Tibial nerve (tissue), 4 donors: ENCODE measurements around the gene RSRC1. TPM values are rescaled to one million over a fixed set of nuclear protein-coding genes. Genes with fewer than 3 reads are reported as not detected.

ENCODE experiments used
- DNase-seq, 2 donors: peaks; one replicate each; pipeline ENCODE4 v3.0.0-alpha.2; 2019; ENCODE audit warnings: low spot score in 2 of 2
- H3K27ac ChIP-seq, 4 donors: fragments of 200-600 bp; sonication (generic) in 3 of 4; one replicate each; pipeline ENCODE4 v1.5.1; 2017 to 2019; ENCODE audit warnings: mild to moderate bottlenecking in 1 of 4
- H3K27me3 ChIP-seq, 2 donors: fragments of 200-600 bp; sonication (generic) in 1 of 2; one replicate each; pipeline versions ENCODE4 v1.5.1 to v1.6.0; 2017 to 2019
- H3K36me3 ChIP-seq, 3 donors: fragments of 200-600 bp; sonication (generic); one replicate each; pipeline ENCODE4 v1.5.1; 2018 to 2019
- H3K4me1 ChIP-seq, 4 donors: fragments of 200-600 bp; sonication (generic) in 3 of 4; one replicate each; pipeline ENCODE4 v1.5.1; 2017 to 2019
- H3K4me3 ChIP-seq, 4 donors: fragments of 200-600 bp; sonication (generic) in 3 of 4; one replicate each; pipeline ENCODE4 v1.5.1; 2017 to 2019; ENCODE audit warnings: mild to moderate bottlenecking in 1 of 4, moderate library complexity in 1 of 4
- H3K9me3 ChIP-seq, 4 donors: fragments of 200-600 bp; sonication (generic) in 3 of 4; one replicate each; pipeline ENCODE4 v1.5.1; 2017 to 2019
- EP300 ChIP-seq, 2 donors: sonication (generic); formaldehyde crosslinking; IDR thresholded peaks; one replicate each; pipeline ENCODE4 v1.6.1; 2017; ENCODE audit warnings: antibody characterized with exemption in 2 of 2, mild to moderate bottlenecking in 1 of 2
- POLR2A ChIP-seq, 2 donors: fragments of 450-650 bp; IDR thresholded peaks; one replicate each; pipeline ENCODE4 v1.6.1; 2017; ENCODE audit warnings: antibody characterized with exemption in 2 of 2, mild to moderate bottlenecking in 2 of 2, moderate library complexity in 2 of 2
- WGBS, 2 donors: methylation state at CpG; one replicate each; pipeline ENCODE4 v1.1.5; 2018; 5-methylcytosine and 5-hydroxymethylcytosine counted together
- total RNA-seq, 4 donors: library from RNA; depleted of rRNA; stranded (reverse); fragments of >200 nt; gene quantifications; one replicate each; pipeline ENCODE4 v1.1.0, GENCODE V29; 2016
- TF ChIP-seq, protein P1 (sequence below), 5 experiments: fragments of 200-600 bp in 3 of 5; fragments of 450-650 bp in 2 of 5; sonication (generic) in 3 of 5; IDR thresholded peaks; one replicate each; pipeline ENCODE4 v1.5.1; 2016 to 2019; ENCODE audit warnings: antibody characterized with exemption in 5 of 5, mild to moderate bottlenecking in 3 of 5, moderate library complexity in 2 of 5

Gene RSRC1
- total RNA-seq, 4 donors from 2014 or later = 58.2 to 70.5 (median 68.6) TPM

DNA sequence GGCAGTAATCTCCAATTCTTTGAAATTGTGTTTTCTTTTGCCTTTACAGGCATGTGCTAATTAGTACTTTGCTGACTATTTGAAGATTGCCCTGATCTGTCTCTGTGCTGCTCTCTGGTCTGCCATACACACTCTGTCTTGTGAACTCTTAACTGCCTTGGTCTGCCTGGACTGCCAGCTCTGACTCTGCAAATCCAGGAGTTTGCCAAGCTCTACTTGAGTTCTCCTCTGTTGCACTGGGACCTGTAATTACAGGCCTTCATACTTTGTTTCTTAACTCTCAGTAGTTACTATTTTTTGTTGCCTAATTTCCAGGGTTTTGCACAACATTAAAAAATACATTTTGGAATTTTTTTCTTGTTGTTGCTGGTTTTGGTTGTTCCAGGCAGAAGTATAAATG lies 155.0 kb downstream of the RSRC1 start:
- Histone ChIP-seq H3K27ac (no peak overlapping the region), H3K27me3 (no peaks in the 10 kb centered on the region), H3K4me3 (no peak overlapping the region), H3K9me3 (peaks cover 0 to 46% (median 19%) of the 10 kb centered on the region in 4 donors), H3K4me1 (no peaks in the 10 kb centered on the region), H3K36me3 (peaks cover 0 to 23% (median 0%) of the 10 kb centered on the region in 3 donors)
- TF ChIP-seq POLR2A (IDR thresholded peaks at IDR 0.05) = no peak
- TF ChIP-seq, protein P1, sequence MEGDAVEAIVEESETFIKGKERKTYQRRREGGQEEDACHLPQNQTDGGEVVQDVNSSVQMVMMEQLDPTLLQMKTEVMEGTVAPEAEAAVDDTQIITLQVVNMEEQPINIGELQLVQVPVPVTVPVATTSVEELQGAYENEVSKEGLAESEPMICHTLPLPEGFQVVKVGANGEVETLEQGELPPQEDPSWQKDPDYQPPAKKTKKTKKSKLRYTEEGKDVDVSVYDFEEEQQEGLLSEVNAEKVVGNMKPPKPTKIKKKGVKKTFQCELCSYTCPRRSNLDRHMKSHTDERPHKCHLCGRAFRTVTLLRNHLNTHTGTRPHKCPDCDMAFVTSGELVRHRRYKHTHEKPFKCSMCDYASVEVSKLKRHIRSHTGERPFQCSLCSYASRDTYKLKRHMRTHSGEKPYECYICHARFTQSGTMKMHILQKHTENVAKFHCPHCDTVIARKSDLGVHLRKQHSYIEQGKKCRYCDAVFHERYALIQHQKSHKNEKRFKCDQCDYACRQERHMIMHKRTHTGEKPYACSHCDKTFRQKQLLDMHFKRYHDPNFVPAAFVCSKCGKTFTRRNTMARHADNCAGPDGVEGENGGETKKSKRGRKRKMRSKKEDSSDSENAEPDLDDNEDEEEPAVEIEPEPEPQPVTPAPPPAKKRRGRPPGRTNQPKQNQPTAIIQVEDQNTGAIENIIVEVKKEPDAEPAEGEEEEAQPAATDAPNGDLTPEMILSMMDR (IDR thresholded peaks at IDR 0.05) = no peak
- no peak for TF ChIP-seq EP300 (IDR thresholded peaks at IDR 0.05)
- DNase-seq = no peak

DNA sequence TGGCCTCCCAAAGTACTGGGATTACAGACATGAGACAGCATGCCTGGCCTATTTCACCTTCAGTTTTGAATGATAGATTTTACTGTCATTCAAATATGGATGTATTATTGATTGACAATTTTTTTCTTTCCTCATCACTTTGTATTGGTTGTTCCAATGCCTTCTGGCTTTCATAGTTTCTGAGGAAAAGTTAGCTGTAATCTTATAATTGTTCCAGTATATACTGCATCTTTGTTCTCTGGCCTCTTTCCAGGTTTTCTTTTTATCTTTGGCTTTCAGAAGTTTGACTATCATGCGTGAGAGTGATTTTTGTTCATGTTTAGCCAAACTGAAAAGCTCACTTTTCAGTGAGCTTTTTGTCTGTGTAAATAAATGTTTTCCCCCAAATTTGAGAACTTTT lies 157.1 kb downstream of the RSRC1 start:
- Histone ChIP-seq H3K4me1 (no peaks in the 10 kb centered on the region), H3K9me3 (peaks cover 0 to 46% (median 19%) of the 10 kb centered on the region in 4 donors), H3K27me3 (no peaks in the 10 kb centered on the region), H3K4me3 (no peak overlapping the region), H3K27ac (no peak overlapping the region), H3K36me3 (peaks cover 0 to 11% (median 0%) of the 10 kb centered on the region in 3 donors)
- no peak for TF ChIP-seq EP300 (IDR thresholded peaks at IDR 0.05)
- no peak for TF ChIP-seq POLR2A (IDR thresholded peaks at IDR 0.05)
- TF ChIP-seq, protein P1 (IDR thresholded peaks at IDR 0.05) = no peak
- 98 to 100% methylated on average over 1 of the region's 1 CpG for WGBS, 2 donors
- no peak for DNase-seq

GRCh38 chr3:158269942-158270341 lies 160.1 kb downstream of the RSRC1 start:
- WGBS, 2 donors = 87 to 88% methylated on average over 4 of the region's 4 CpGs
- H3K27me3 ChIP-seq = no peaks in the 10 kb centered on the region
- TF ChIP-seq, protein P1 (IDR thresholded peaks at IDR 0.05) = no peak
- TF ChIP-seq EP300 (IDR thresholded peaks at IDR 0.05) (no peak), POLR2A (IDR thresholded peaks at IDR 0.05) (no peak)
- H3K27ac ChIP-seq = no peak overlapping the region
- H3K4me3 ChIP-seq = no peak overlapping the region
- H3K36me3 ChIP-seq = peaks cover 0 to 11% (median 0%) of the 10 kb centered on the region in 3 donors
- no peaks in the 10 kb centered on the region for H3K4me1 ChIP-seq
- no peak for DNase-seq
- peaks cover 0 to 37% (median 19%) of the 10 kb centered on the region in 4 donors for H3K9me3 ChIP-seq

DNA sequence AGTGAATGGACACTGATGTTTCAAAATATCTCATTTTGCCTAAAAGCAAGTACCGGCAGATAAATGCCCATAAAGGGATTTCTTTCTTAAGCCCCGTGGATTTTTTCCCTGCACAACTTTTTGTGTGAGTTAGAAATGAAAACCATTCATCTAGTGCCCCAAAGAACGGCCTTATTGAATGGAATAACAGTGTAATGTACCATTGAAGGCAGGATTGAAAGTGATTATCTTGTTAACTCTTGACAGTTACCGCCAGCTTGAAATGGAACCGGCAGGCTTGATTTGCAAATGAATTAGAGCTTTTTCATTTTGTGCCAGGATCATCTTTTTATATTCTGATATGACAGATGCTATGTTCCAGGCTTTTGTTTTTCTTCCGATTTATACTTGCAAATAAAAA lies 162.2 kb downstream of the RSRC1 start:
- WGBS, 2 donors = 47 to 52% methylated on average over 6 of the region's 6 CpGs
- no peaks in the 10 kb centered on the region for H3K4me1 ChIP-seq
- peaks cover 0 to 18% (median 8%) of the 10 kb centered on the region in 4 donors for H3K9me3 ChIP-seq
- H3K27me3 ChIP-seq = no peaks in the 10 kb centered on the region
- no peak for TF ChIP-seq EP300 (IDR thresholded peaks at IDR 0.05)
- TF ChIP-seq, protein P1 (IDR thresholded peaks at IDR 0.05) = no peak
- no peak for TF ChIP-seq POLR2A (IDR thresholded peaks at IDR 0.05)
- no peak overlapping the region for H3K4me3 ChIP-seq
- DNase-seq = no peak
- H3K36me3 ChIP-seq = peaks cover 0 to 11% (median 0%) of the 10 kb centered on the region in 3 donors
- no peak overlapping the region for H3K27ac ChIP-seq

GRCh38 chr3:158273656-158274055 lies 163.8 kb downstream of the RSRC1 start:
- Histone ChIP-seq H3K27me3 (no peaks in the 10 kb centered on the region), H3K4me3 (no peak overlapping the region), H3K9me3 (peaks cover 0 to 3% (median under 1%) of the 10 kb centered on the region in 4 donors), H3K27ac (no peak overlapping the region), H3K36me3 (peaks cover 0 to 20% (median 0%) of the 10 kb centered on the region in 3 donors), H3K4me1 (no peaks in the 10 kb centered on the region)
- DNase-seq = no peak
- WGBS, 2 donors = 58 to 75% methylated on average over 1 of the region's 1 CpG
- TF ChIP-seq EP300 (IDR thresholded peaks at IDR 0.05) (no peak), POLR2A (IDR thresholded peaks at IDR 0.05) (no peak)
- TF ChIP-seq, protein P1 (IDR thresholded peaks at IDR 0.05) = no peak
